NCI-H446 (cell line): ENCODE data around the gene WT1.
"Not testable (repeated sequence)": the region's sequence is repeated elsewhere in the genome, so short reads cannot be mapped to it uniquely, and the experiment has no call there.

ENCODE experiments used
- DNase-seq, 2 experiments: peaks; one replicate each; lab custom pipeline; 2025; lab: John Stamatoyannopoulos, UW

WT1 gene

GRCh38 chr11:32435511-32435941 lies at the start of gene WT1:
Gene WT1, minus strand, starts transcription at chr11:32435539.
- no peak for DNase-seq

GRCh38 chr11:32479291-32479690 lies 44.0 kb upstream of the WT1 start:
- no peak for DNase-seq

- DNase-seq, result no peak
Measured at GRCh38 chr11:32478277-32478731, 43.0 kb upstream of the WT1 start.

GRCh38 chr11:32473282-32473909 lies 38.1 kb upstream of the WT1 start:
- no peak for DNase-seq

GRCh38 chr11:32472226-32472625 lies 36.9 kb upstream of the WT1 start:
- DNase-seq, result no peak

GRCh38 chr11:32471544-32471943 lies 36.2 kb upstream of the WT1 start:
- DNase-seq, result not testable (repeated sequence)

GRCh38 chr11:32469791-32470190 lies 34.5 kb upstream of the WT1 start:
- no peak for DNase-seq

GRCh38 chr11:32466279-32466915 lies 31.1 kb upstream of the WT1 start:
- DNase-seq, result no peak

GRCh38 chr11:32464078-32464477 lies 28.7 kb upstream of the WT1 start:
- no peak for DNase-seq

GRCh38 chr11:32462011-32462690 lies 26.8 kb upstream of the WT1 start:
- no peak for DNase-seq

- DNase-seq, result no peak
Measured at GRCh38 chr11:32456864-32457263, 21.5 kb upstream of the WT1 start.

- no peak for DNase-seq
Measured at GRCh38 chr11:32454993-32455392, 19.7 kb upstream of the WT1 start.

- no peak for DNase-seq
Measured at GRCh38 chr11:32451808-32452207, 16.5 kb upstream of the WT1 start.

GRCh38 chr11:32450372-32450771 lies 15.0 kb upstream of the WT1 start:
- DNase-seq, result no peak

- DNase-seq, result peak in 1 of 2 experiments; percentile 23
Measured at GRCh38 chr11:32448232-32448631, 12.9 kb upstream of the WT1 start.

- DNase-seq, result no peak
Measured at GRCh38 chr11:32447252-32447651, 11.9 kb upstream of the WT1 start.

GRCh38 chr11:32446227-32446626 lies 10.9 kb upstream of the WT1 start:
- DNase-seq, result no peak

GRCh38 chr11:32444186-32444585 lies 8.8 kb upstream of the WT1 start:
- no peak for DNase-seq

- no peak for DNase-seq
Measured at GRCh38 chr11:32440916-32441315, 5.6 kb upstream of the WT1 start.

GRCh38 chr11:32440312-32440908 lies 5.1 kb upstream of the WT1 start:
- DNase-seq, result no peak

- no peak for DNase-seq
Measured at GRCh38 chr11:32439501-32440210, 4.3 kb upstream of the WT1 start.

- no peak for DNase-seq
Measured at GRCh38 chr11:32438866-32439489, 3.6 kb upstream of the WT1 start.
